Stomach (tissue), 9 donors: ENCODE results near the gene SMURF1. TPM values are rescaled to one million over a fixed set of nuclear protein-coding genes. Genes with fewer than 3 reads are reported as not detected.

Source experiments
- DNase-seq, 2 donors: peaks; one replicate each; pipeline versions ENCODE4 v3.0.0 to v3.0.0-alpha.2; 2013 to 2019
- H3K27ac ChIP-seq, 5 donors: fragments of 200-600 bp in 4 of 5; sonication (generic) in 4 of 5; one replicate each; pipeline ENCODE4 v1.5.1; 2013 to 2019; ENCODE audit warnings: mild to moderate bottlenecking in 1 of 5, moderate library complexity in 1 of 5
- H3K27me3 ChIP-seq, 3 donors: fragments of 200-600 bp; sonication (generic); one replicate each; pipeline ENCODE4 v1.5.1; 2017 to 2019; ENCODE audit warnings: mixed run types in 1 of 3
- H3K36me3 ChIP-seq, 4 donors: fragments of 200-600 bp; sonication (generic); 1 replicate in 3 of 4; 2 replicates in 1 of 4; pipeline ENCODE4 v1.5.1; 2016 to 2019
- H3K4me1 ChIP-seq, 4 donors: fragments of 200-600 bp; sonication (generic); one replicate each; pipeline ENCODE4 v1.5.1; 2016 to 2019
- H3K4me3 ChIP-seq, 4 donors: fragments of 200-600 bp; sonication (generic) in 3 of 4; one replicate each; pipeline ENCODE4 v1.5.1; 2016 to 2019; ENCODE audit warnings: mild to moderate bottlenecking in 1 of 4
- H3K9me3 ChIP-seq, 4 donors: fragments of 200-600 bp; sonication (generic); one replicate each; pipeline ENCODE4 v1.5.1; 2016 to 2019
- EP300 ChIP-seq: sonication (generic); formaldehyde crosslinking; IDR thresholded peaks from one replicate; pipeline ENCODE4 v1.6.1; 2017; ENCODE audit warnings: antibody characterized with exemption
- POLR2A ChIP-seq, 4 donors: fragments of 450-650 bp; IDR thresholded peaks; one replicate each; pipeline ENCODE4 v1.6.1; 2016; ENCODE audit warnings: antibody characterized with exemption in 4 of 4, control low read depth in 2 of 4, mild to moderate bottlenecking in 1 of 4, moderate library complexity in 1 of 4
- POLR2AphosphoS5 ChIP-seq, 3 donors: sonication (generic); formaldehyde crosslinking; IDR thresholded peaks; one replicate each; pipeline ENCODE4 v1.6.1; 2016; ENCODE audit warnings: antibody characterized with exemption in 3 of 3
- WGBS, 5 donors: extraction: QIAGEN DNeasy Blood & Tissue Kit in 3 of 5; methylation state at CpG; one replicate each; pipeline versions ENCODE4 v1.1.5 to v1.1.7; 2013 to 2018; 5-methylcytosine and 5-hydroxymethylcytosine counted together
- intact Hi-C: fragments of 100-400 bp; cut with DNase I; formaldehyde crosslinking; loops from one replicate; pipeline ENCODE4 v1.15.1; 2023; ENCODE audit warnings: low total_unique reads
- polyA plus RNA-seq, 3 donors: library from polyadenylated mRNA; stranded (reverse); fragments of 200-250 nt; gene quantifications; one replicate each; pipeline ENCODE4 v1.2.3, GENCODE V29; 2013
- total RNA-seq, 5 donors: library from RNA; depleted of rRNA; stranded (reverse); fragments of >200 nt; gene quantifications; one replicate each; pipeline versions ENCODE4 v1.1.0 to v1.2.3, GENCODE V29; 2014 to 2016
- TF ChIP-seq, protein P1 (sequence below), 7 experiments: fragments of 450-650 bp in 4 of 7; fragments of 200-600 bp in 3 of 7; sonication (generic) in 3 of 7; IDR thresholded peaks; one replicate each; pipeline ENCODE4 v1.5.1; 2016 to 2019; ENCODE audit warnings: antibody characterized with exemption in 7 of 7, control low read depth in 2 of 7, mild to moderate bottlenecking in 1 of 7
- donor health status: healthy with polysubstance abuse.
- donor health status: Bipolar disorder and iron deficiency.
- donor health status: healthy.

Gene SMURF1
- total and polyA plus RNA-seq, 8 donors: 8.0 to 46.8 (median 31.8) TPM

DNA sequence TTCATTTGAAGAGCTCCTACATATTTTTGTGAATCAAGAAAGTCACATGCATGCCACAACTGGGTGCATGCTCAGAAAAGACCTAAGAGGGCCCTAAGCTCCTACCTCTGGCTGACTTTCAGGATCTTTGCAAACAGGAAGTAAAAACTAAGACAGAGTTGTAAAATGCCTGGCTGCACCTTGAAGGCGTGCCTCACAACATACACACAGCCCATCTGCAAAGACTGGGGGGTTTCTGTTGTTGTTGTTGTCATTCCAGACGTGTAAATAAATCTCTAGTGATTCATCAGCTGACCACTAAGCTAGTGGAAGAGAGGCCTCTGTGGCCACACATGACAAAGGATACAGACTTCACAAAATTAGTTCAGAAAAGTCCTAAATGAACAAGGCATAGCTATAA lies 31.8 kb downstream of the SMURF1 start:
- no peaks in the 10 kb centered on the region for H3K36me3 ChIP-seq
- H3K27me3 ChIP-seq: no peaks in the 10 kb centered on the region
- no peaks in the 10 kb centered on the region for H3K9me3 ChIP-seq
- no peak overlapping the region for H3K4me3 ChIP-seq
- H3K4me1 ChIP-seq: peaks cover 35 to 63% (median 43%) of the 10 kb centered on the region in 4 donors
- H3K27ac ChIP-seq: peak overlapping the region; percentile 8 to 63 (median 31)
- 22 to 44% (median 31%) methylated on average over 2 of the region's 2 CpGs for WGBS, 5 donors
- DNase-seq: peak in 1 of 2 donors; percentile 55
- TF ChIP-seq POLR2AphosphoS5 (IDR thresholded peaks at IDR 0.05) (no peak), POLR2A (IDR thresholded peaks at IDR 0.05) (no peak), EP300 (no peak)
- TF ChIP-seq, protein P1, sequence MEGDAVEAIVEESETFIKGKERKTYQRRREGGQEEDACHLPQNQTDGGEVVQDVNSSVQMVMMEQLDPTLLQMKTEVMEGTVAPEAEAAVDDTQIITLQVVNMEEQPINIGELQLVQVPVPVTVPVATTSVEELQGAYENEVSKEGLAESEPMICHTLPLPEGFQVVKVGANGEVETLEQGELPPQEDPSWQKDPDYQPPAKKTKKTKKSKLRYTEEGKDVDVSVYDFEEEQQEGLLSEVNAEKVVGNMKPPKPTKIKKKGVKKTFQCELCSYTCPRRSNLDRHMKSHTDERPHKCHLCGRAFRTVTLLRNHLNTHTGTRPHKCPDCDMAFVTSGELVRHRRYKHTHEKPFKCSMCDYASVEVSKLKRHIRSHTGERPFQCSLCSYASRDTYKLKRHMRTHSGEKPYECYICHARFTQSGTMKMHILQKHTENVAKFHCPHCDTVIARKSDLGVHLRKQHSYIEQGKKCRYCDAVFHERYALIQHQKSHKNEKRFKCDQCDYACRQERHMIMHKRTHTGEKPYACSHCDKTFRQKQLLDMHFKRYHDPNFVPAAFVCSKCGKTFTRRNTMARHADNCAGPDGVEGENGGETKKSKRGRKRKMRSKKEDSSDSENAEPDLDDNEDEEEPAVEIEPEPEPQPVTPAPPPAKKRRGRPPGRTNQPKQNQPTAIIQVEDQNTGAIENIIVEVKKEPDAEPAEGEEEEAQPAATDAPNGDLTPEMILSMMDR (IDR thresholded peaks at IDR 0.05): no peak
- intact Hi-C loops: no loop called here

DNA sequence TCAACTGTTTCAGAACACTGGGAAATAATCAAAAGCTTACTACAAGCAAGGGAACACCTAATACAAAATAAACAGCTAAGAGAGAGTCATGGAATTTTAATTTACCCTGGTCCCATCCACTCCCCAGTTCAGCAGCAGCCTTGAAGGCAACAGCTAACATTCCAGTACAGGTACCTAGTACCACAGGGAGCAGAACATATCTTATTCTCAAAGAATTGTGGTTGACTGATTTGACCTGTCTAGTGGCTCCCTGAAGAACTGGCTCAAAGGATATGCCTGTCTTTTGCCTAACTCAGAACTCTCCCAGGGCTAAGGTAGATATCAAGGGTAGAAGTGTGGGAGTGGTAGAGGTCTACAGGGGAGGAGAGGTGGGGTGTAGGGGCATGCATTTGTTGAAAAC lies 32.3 kb downstream of the SMURF1 start:
- Histone ChIP-seq H3K27me3 (no peaks in the 10 kb centered on the region), H3K27ac (peak overlapping the region in 4 of 5 donors; percentile 8 to 63 (median 37)), H3K4me3 (no peak overlapping the region), H3K4me1 (peaks cover 40 to 68% (median 48%) of the 10 kb centered on the region in 4 donors), H3K9me3 (no peaks in the 10 kb centered on the region), H3K36me3 (no peaks in the 10 kb centered on the region)
- DNase-seq: no peak
- no peak for TF ChIP-seq POLR2AphosphoS5 (IDR thresholded peaks at IDR 0.05)
- TF ChIP-seq, protein P1 (IDR thresholded peaks at IDR 0.05): no peak
- TF ChIP-seq EP300: no peak
- TF ChIP-seq POLR2A (IDR thresholded peaks at IDR 0.05): no peak
- intact Hi-C loops: no loop called here

DNA sequence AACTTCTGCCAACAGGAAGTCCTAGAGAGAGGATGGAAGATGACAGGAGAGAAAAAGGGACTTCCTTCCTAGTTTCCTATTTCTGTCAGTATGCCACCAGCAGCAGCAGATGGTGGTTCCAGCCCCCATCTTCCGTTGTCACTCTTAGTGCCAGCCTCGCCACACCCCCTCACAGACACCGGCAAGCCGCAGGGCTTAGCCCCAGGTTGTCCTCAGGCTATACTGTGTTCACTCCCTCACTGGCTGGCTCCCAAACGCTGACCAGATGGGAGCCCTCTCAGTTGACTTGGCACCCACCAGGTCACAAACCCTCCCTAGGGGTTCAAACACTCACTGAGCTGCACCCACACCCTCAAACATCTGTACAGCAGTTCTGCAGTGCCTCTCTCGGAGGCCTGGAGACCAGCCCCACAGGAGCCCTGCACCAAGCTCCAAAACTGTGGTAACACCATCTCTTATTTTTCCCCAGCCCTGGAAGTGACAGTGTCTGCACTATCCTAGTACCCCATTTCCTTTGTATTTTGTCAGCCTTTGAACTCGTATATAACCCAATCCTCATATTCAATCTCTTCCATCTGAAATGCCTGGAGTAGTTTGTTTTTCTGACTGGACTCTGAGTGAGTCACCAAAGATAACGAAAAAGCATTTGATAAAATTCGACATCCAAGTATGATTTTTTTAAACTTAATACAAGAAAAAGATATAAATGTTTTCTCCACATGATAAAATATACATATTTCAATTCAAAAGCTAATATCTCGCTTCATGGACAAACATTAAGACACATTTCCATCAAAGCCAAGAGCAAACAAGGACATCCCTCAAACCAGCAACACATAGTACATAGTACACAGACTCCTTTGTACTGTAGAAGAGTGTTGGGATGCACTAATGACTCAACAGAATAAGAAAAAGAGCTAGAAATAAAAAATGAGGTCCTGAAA lies 34.5 kb downstream of the SMURF1 start:
- 52 to 64% (median 55%) methylated on average over 10 of the region's 10 CpGs for WGBS, 5 donors
- intact Hi-C loops: no loop called here
- peak overlapping the region; percentile 23 to 69 (median 54) for H3K27ac ChIP-seq
- TF ChIP-seq POLR2A (IDR thresholded peaks at IDR 0.05) (no peak), EP300 (no peak), POLR2AphosphoS5 (IDR thresholded peaks at IDR 0.05) (no peak)
- TF ChIP-seq, protein P1 (IDR thresholded peaks at IDR 0.05): no peak
- H3K27me3 ChIP-seq: no peaks in the 10 kb centered on the region
- H3K4me3 ChIP-seq: no peak overlapping the region
- peaks cover 53 to 90% (median 62%) of the 10 kb centered on the region in 4 donors for H3K4me1 ChIP-seq
- no peaks in the 10 kb centered on the region for H3K36me3 ChIP-seq
- no peaks in the 10 kb centered on the region for H3K9me3 ChIP-seq
- DNase-seq: no peak

DNA sequence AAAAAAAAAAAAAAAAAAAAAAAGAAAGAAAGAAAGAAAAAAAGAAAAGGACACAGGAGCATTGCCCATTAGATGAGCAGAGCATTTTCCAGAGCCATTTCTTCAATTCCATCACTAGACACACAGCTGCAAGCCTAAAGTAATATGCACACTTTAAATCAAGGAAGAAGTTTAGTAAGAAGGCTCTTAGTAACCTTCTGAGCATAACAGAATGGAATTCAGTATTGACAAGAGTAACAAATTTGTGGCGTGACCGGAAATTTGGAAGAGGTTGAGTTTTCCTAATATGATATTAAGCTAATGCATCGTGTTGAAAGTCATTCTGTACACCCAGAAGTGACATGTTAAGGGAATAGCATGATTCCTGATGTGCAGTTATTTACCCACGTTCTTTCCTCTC lies 35.3 kb downstream of the SMURF1 start:
- DNase-seq: no peak
- TF ChIP-seq EP300 (no peak), POLR2AphosphoS5 (IDR thresholded peaks at IDR 0.05) (no peak), POLR2A (IDR thresholded peaks at IDR 0.05) (no peak)
- TF ChIP-seq, protein P1 (IDR thresholded peaks at IDR 0.05): no peak
- intact Hi-C loops: no loop called here
- Histone ChIP-seq H3K9me3 (no peaks in the 10 kb centered on the region), H3K4me1 (peaks cover 60 to 98% (median 68%) of the 10 kb centered on the region in 4 donors), H3K4me3 (no peak overlapping the region), H3K36me3 (no peaks in the 10 kb centered on the region), H3K27ac (peak overlapping the region in 4 of 5 donors; percentile 51 to 69 (median 55)), H3K27me3 (no peaks in the 10 kb centered on the region)
- 59 to 76% (median 72%) methylated on average over 4 of the region's 4 CpGs for WGBS, 5 donors
